Ascending aorta (tissue), 2 donors: ENCODE data around the gene SMPD3. TPM values are rescaled to one million over a fixed set of nuclear protein-coding genes. Genes with fewer than 3 reads are reported as not detected.

ENCODE experiments used
- DNase-seq, 2 donors: peaks; one replicate each; pipeline ENCODE4 v3.0.0-alpha.2; 2019; ENCODE audit warnings: low spot score in 2 of 2
- H3K27ac ChIP-seq, 2 donors: fragments of 200-600 bp; sonication (generic); one replicate each; pipeline ENCODE4 v1.5.1; 2016 to 2017; ENCODE audit warnings: mild to moderate bottlenecking in 1 of 2
- H3K27me3 ChIP-seq: fragments of 200-600 bp; sonication (generic); one replicate; pipeline ENCODE4 v1.5.1; 2017
- H3K36me3 ChIP-seq, 2 donors: fragments of 200-600 bp; sonication (generic); one replicate each; pipeline ENCODE4 v1.5.1; 2016
- H3K4me1 ChIP-seq, 2 donors: fragments of 200-600 bp; sonication (generic); one replicate each; pipeline ENCODE4 v1.5.1; 2016 to 2017; ENCODE audit warnings: mild to moderate bottlenecking in 1 of 2
- H3K4me3 ChIP-seq, 2 donors: fragments of 200-600 bp; sonication (generic); one replicate each; pipeline ENCODE4 v1.5.1; 2016 to 2017; ENCODE audit warnings: mild to moderate bottlenecking in 1 of 2
- H3K9me3 ChIP-seq, 2 donors: fragments of 200-600 bp; sonication (generic); one replicate each; pipeline ENCODE4 v1.5.1; 2016
- intact Hi-C: fragments of 100-400 bp; cut with DNase I; formaldehyde crosslinking; loops from one replicate; pipeline ENCODE4 v1.15.1; 2023
- total RNA-seq: library from RNA; depleted of rRNA; stranded (reverse); fragments of >200 nt; gene quantifications from one replicate; pipeline ENCODE4 v1.1.0, GENCODE V29; 2016
- TF ChIP-seq, protein P1 (sequence below), 3 experiments: fragments of 200-600 bp in 2 of 3; fragments of 450-650 bp in 1 of 3; sonication (generic) in 2 of 3; IDR thresholded peaks; one replicate each; pipeline ENCODE4 v1.5.1; 2016 to 2019; ENCODE audit warnings: antibody characterized with exemption in 3 of 3, mild to moderate bottlenecking in 1 of 3, moderate library complexity in 1 of 3

Gene SMPD3
- total RNA-seq, 1 donor from 2014 or later, result not detected

DNA sequence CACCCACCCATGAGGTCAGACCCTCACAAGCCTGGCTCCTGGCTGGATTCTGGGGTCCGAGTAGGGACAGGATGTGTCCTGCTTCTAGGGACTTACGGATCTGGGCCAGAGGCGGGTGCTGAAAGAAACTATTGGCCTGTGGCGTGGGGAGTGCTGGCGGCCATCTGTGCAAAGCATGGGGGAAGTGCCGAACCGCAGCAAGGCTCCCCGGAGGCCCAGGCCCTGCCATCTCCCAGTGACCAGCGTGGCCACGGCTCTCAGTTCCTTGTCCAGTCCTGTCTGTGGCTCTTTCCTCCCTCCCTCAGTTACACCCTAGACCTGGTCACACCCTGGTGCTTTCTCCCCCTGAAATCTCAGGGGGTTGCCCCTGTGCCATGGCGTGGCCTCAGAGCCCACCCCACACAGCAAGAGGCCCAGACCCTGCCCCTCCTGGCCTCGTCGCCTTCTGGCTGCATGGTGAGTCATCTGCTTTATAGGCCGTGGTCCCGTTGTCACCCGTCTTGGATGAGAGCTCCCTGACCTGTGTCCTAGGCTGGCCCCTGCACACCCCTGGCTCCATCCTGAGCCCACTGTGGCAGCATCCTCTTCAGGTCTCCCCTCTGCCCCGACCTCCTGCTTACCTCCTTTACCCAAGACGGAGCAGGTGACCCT lies 83.0 kb downstream of the SMPD3 start:
- TF ChIP-seq, protein P1, sequence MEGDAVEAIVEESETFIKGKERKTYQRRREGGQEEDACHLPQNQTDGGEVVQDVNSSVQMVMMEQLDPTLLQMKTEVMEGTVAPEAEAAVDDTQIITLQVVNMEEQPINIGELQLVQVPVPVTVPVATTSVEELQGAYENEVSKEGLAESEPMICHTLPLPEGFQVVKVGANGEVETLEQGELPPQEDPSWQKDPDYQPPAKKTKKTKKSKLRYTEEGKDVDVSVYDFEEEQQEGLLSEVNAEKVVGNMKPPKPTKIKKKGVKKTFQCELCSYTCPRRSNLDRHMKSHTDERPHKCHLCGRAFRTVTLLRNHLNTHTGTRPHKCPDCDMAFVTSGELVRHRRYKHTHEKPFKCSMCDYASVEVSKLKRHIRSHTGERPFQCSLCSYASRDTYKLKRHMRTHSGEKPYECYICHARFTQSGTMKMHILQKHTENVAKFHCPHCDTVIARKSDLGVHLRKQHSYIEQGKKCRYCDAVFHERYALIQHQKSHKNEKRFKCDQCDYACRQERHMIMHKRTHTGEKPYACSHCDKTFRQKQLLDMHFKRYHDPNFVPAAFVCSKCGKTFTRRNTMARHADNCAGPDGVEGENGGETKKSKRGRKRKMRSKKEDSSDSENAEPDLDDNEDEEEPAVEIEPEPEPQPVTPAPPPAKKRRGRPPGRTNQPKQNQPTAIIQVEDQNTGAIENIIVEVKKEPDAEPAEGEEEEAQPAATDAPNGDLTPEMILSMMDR (IDR thresholded peaks at IDR 0.05), result no peak
- DNase-seq, result no peak
- no peaks in the 10 kb centered on the region for H3K4me1 ChIP-seq
- intact Hi-C loops, result no loop called here
- H3K27me3 ChIP-seq, result no peaks in the 10 kb centered on the region
- H3K4me3 ChIP-seq, result no peak overlapping the region
- no peak overlapping the region for H3K27ac ChIP-seq
- H3K9me3 ChIP-seq, result no peaks in the 10 kb centered on the region
- H3K36me3 ChIP-seq, result no peaks in the 10 kb centered on the region

DNA sequence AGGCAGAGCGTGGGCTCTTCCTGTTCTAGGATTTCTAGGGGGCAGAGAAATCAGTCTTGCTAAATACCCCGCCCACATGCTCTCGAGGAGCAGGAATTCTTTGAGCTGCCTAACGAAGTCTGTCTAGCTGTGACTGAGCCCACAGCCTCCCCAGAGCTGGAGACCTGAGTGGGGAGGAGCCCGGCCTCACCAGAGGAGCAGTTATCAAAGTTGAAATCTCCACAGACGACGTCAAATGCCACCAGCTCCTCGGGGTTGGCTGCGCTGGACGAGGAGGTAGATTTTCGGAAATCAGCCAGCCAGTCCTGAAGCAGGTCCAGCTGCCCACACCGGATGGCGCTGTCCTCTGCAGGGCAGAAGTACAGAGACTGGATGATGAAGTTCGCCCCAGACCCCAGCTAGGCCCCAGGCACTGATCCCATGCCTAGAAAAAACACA lies 83.7 kb downstream of the SMPD3 start:
- H3K27me3 ChIP-seq, result no peaks in the 10 kb centered on the region
- TF ChIP-seq, protein P1 (IDR thresholded peaks at IDR 0.05), result no peak
- no peaks in the 10 kb centered on the region for H3K36me3 ChIP-seq
- intact Hi-C loops, result no loop called here
- no peak for DNase-seq
- no peak overlapping the region for H3K4me3 ChIP-seq
- no peaks in the 10 kb centered on the region for H3K4me1 ChIP-seq
- H3K27ac ChIP-seq, result no peak overlapping the region
- no peaks in the 10 kb centered on the region for H3K9me3 ChIP-seq

DNA sequence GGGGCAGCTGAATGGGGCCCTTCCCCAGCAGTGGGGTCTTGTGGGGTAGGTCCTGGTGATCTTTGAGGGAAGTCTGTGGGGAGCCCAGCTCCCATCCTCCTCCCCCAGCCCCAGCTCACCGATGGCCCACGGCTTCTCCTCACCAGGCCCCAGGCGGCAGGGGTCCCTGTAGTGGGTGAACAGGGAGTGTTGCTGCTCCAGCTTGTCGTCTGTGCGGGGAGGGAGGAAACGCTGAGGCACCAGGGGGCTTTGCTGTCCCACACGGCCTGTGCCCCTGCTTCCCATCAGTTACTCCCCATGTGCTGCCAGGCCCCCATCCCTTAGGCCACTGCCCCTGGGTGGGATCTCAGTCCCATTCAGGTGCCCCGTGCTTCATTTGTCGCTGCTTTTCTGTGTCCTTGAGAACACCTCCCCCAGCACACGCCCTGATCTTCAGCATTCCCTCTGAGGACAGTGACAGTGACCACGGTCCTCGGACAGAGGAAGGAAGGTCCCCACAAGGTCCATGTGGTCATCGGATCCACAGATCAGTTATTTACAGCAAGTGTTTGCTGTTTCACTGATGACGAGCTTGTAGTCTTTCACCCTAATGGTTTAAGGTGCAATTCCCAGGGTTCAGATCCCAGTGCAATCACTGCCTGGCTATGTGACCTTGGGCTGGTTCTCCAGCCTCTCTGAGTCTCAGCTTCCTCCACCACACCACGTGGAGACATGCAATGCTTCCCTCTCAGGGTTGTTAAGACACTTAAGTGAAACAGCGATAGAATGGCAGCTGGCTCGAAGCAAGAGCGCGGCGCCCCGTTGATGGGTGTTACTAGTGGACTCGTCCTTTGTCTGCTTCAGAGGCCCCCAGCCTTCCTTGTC lies 84.4 kb downstream of the SMPD3 start:
- H3K4me1 ChIP-seq, result no peaks in the 10 kb centered on the region
- intact Hi-C loops, result no loop called here
- H3K36me3 ChIP-seq, result peaks cover 0 to 5% of the 10 kb centered on the region in 2 donors
- H3K4me3 ChIP-seq, result no peak overlapping the region
- H3K9me3 ChIP-seq, result no peaks in the 10 kb centered on the region
- no peak overlapping the region for H3K27ac ChIP-seq
- TF ChIP-seq, protein P1 (IDR thresholded peaks at IDR 0.05), result no peak
- no peak for DNase-seq
- no peaks in the 10 kb centered on the region for H3K27me3 ChIP-seq

DNA sequence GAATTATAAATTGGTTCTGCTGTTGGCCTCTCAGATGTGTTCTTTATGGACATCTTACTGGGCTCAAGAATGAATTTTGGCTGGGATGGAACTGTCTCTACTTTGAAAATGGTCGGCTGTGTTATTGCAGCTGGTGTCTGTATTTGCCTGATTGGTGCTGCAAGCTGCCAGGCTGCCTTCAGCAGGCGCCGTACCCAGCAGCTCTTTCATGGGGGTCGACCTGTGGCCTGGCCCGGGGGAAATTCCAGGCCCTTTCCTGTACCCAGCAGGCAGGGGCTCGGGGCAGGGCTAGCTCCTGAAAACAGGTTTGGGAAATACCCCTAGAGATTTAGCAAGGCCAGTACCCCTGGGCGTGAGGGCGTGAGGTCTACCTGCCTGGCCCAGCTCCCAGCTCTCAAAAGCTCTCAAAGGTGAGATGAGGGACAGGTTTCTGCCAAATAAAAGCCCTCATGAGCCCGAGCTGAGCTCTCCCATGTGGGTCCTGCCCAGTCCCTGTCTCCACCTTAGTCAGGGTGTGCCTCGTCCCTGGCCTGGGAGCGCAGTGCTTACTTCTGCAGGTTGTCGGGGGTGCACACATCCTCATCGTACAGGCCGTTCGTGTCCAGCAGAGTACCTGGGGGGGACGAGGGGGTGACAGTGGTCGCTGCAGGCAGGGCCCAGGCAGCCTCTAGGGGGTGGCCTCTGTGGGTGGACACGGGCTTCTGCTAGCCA lies 85.2 kb downstream of the SMPD3 start:
- Histone ChIP-seq H3K4me1 (no peaks in the 10 kb centered on the region), H3K9me3 (no peaks in the 10 kb centered on the region), H3K36me3 (peaks cover 2 to 10% of the 10 kb centered on the region in 2 donors), H3K27ac (no peak overlapping the region), H3K4me3 (no peak overlapping the region), H3K27me3 (no peaks in the 10 kb centered on the region)
- intact Hi-C loops, result no loop called here
- no peak for DNase-seq
- TF ChIP-seq, protein P1 (IDR thresholded peaks at IDR 0.05), result no peak

DNA sequence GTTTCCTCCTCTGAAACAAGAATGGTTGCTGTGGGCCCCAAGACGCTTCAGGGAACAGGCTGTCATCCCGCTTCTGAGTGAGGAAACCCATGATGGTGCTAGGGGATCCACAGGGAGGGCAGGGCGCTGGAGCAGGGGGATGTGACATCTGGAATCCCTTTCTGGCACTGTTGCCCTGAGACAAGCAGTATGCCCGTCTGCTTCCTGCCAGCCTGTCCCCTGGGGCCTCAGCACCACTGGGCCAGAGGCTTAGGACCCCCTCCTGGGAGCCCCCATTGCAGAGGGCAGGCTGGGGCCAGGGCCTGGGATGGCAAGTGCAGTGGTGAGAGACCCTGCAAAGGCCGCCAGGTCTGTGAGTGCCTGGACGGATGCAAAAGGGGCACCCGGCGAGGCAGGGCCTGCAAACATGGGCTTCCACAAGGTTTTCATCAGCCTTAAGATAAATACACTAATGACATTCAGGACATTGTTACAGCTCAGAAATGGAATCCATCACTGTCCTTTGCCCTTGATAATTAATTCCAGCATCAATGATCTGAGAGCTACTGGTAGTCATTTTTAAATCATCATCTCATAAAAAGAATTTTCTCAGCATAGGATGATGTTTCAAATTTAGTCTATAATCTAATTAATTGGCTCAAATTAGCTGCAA lies 85.9 kb downstream of the SMPD3 start:
- H3K27me3 ChIP-seq, result no peaks in the 10 kb centered on the region
- no peaks in the 10 kb centered on the region for H3K4me1 ChIP-seq
- TF ChIP-seq, protein P1 (IDR thresholded peaks at IDR 0.05), result no peak
- no peak overlapping the region for H3K4me3 ChIP-seq
- no peak overlapping the region for H3K27ac ChIP-seq
- peaks cover 9 to 18% of the 10 kb centered on the region in 2 donors for H3K36me3 ChIP-seq
- intact Hi-C loops, result no loop called here
- no peaks in the 10 kb centered on the region for H3K9me3 ChIP-seq
- no peak for DNase-seq
